ENCODE measurements around the gene C4orf54.

DNA sequence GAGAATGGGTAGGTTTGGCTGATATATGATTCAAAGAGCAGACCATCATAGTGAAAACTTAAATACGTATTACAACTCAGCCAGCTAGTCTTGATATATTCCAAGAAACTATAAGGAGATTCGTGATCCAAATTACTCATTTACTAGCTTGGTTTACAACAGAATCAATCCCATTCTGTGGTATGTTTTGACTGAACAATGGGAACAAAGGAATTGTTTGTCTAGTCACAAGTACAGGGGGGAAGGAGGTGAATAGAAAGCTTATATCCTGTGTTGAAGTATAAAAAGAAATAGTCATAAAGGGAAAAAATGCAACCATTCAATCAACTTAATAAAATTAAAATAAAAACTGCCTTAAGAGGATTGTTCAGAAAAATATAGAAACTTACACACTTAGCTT lies 17.0 kb downstream of the C4orf54 start:
- TF ChIP-seq, protein P1, sequence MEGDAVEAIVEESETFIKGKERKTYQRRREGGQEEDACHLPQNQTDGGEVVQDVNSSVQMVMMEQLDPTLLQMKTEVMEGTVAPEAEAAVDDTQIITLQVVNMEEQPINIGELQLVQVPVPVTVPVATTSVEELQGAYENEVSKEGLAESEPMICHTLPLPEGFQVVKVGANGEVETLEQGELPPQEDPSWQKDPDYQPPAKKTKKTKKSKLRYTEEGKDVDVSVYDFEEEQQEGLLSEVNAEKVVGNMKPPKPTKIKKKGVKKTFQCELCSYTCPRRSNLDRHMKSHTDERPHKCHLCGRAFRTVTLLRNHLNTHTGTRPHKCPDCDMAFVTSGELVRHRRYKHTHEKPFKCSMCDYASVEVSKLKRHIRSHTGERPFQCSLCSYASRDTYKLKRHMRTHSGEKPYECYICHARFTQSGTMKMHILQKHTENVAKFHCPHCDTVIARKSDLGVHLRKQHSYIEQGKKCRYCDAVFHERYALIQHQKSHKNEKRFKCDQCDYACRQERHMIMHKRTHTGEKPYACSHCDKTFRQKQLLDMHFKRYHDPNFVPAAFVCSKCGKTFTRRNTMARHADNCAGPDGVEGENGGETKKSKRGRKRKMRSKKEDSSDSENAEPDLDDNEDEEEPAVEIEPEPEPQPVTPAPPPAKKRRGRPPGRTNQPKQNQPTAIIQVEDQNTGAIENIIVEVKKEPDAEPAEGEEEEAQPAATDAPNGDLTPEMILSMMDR (IDR thresholded peaks at IDR 0.05) = no peak
- TF ChIP-seq POLR2A (IDR thresholded peaks at IDR 0.05) = no peak

Measured in uterus (tissue), 2 donors.